Prostate gland (tissue), 2 donors: ENCODE results near the gene LYSMD2.

ENCODE experiments used
- POLR2AphosphoS5 ChIP-seq: sonication (generic); formaldehyde crosslinking; IDR thresholded peaks from one replicate; pipeline ENCODE4 v1.6.1; 2017; ENCODE audit warnings: antibody characterized with exemption
- TF ChIP-seq, protein P1 (sequence below), 4 experiments: fragments of 200-600 bp in 2 of 4; fragments of 450-650 bp in 2 of 4; sonication (generic) in 2 of 4; IDR thresholded peaks; 1 replicate in 3 of 4; 2 replicates in 1 of 4; pipeline ENCODE4 v1.5.1; 2016 to 2019; ENCODE audit warnings: antibody characterized with exemption in 4 of 4, mild to moderate bottlenecking in 2 of 4, moderate library complexity in 2 of 4

- no peak for TF ChIP-seq POLR2AphosphoS5
- TF ChIP-seq, protein P1, sequence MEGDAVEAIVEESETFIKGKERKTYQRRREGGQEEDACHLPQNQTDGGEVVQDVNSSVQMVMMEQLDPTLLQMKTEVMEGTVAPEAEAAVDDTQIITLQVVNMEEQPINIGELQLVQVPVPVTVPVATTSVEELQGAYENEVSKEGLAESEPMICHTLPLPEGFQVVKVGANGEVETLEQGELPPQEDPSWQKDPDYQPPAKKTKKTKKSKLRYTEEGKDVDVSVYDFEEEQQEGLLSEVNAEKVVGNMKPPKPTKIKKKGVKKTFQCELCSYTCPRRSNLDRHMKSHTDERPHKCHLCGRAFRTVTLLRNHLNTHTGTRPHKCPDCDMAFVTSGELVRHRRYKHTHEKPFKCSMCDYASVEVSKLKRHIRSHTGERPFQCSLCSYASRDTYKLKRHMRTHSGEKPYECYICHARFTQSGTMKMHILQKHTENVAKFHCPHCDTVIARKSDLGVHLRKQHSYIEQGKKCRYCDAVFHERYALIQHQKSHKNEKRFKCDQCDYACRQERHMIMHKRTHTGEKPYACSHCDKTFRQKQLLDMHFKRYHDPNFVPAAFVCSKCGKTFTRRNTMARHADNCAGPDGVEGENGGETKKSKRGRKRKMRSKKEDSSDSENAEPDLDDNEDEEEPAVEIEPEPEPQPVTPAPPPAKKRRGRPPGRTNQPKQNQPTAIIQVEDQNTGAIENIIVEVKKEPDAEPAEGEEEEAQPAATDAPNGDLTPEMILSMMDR (IDR thresholded peaks at IDR 0.05) = no peak
These were observed 49.9 kb downstream of the LYSMD2 start for GRCh38 chr15:51687565-51687964.
